ENCODE results near the gene TMEM212.

GRCh38 chr3:171898192-171898591 lies 55.0 kb downstream of the TMEM212 start:
- TF ChIP-seq, protein P1, sequence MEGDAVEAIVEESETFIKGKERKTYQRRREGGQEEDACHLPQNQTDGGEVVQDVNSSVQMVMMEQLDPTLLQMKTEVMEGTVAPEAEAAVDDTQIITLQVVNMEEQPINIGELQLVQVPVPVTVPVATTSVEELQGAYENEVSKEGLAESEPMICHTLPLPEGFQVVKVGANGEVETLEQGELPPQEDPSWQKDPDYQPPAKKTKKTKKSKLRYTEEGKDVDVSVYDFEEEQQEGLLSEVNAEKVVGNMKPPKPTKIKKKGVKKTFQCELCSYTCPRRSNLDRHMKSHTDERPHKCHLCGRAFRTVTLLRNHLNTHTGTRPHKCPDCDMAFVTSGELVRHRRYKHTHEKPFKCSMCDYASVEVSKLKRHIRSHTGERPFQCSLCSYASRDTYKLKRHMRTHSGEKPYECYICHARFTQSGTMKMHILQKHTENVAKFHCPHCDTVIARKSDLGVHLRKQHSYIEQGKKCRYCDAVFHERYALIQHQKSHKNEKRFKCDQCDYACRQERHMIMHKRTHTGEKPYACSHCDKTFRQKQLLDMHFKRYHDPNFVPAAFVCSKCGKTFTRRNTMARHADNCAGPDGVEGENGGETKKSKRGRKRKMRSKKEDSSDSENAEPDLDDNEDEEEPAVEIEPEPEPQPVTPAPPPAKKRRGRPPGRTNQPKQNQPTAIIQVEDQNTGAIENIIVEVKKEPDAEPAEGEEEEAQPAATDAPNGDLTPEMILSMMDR (IDR thresholded peaks at IDR 0.05): no peak
- TF ChIP-seq POLR2A (IDR thresholded peaks at IDR 0.05): no peak

Data from adrenal gland (tissue), 5 donors.